Right lobe of liver (tissue), 4 donors: ENCODE data around the gene MDFI.

Source experiments
- POLR2A ChIP-seq: fragments of 450-650 bp; IDR thresholded peaks from one replicate; pipeline ENCODE4 v1.6.1; 2017; ENCODE audit warnings: antibody characterized with exemption, mild to moderate bottlenecking
- TF ChIP-seq, protein P1 (sequence below), 4 donors: fragments of 200-600 bp in 3 of 4; fragments of 450-650 bp in 1 of 4; IDR thresholded peaks; one replicate each; pipeline versions ENCODE4 v1.5.1 to v1.8.0; 2016 to 2022; ENCODE audit warnings: antibody characterized with exemption in 4 of 4, mild to moderate bottlenecking in 2 of 4
- donor health status: DM: no; HTN: no; CAD: no.
- donor health status: DM: no; HTN: no; CAD: no.
- donor health status: DM: no; HTN: yes; CAD: no.

- no peak for TF ChIP-seq POLR2A
- TF ChIP-seq, protein P1, sequence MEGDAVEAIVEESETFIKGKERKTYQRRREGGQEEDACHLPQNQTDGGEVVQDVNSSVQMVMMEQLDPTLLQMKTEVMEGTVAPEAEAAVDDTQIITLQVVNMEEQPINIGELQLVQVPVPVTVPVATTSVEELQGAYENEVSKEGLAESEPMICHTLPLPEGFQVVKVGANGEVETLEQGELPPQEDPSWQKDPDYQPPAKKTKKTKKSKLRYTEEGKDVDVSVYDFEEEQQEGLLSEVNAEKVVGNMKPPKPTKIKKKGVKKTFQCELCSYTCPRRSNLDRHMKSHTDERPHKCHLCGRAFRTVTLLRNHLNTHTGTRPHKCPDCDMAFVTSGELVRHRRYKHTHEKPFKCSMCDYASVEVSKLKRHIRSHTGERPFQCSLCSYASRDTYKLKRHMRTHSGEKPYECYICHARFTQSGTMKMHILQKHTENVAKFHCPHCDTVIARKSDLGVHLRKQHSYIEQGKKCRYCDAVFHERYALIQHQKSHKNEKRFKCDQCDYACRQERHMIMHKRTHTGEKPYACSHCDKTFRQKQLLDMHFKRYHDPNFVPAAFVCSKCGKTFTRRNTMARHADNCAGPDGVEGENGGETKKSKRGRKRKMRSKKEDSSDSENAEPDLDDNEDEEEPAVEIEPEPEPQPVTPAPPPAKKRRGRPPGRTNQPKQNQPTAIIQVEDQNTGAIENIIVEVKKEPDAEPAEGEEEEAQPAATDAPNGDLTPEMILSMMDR (IDR thresholded peaks at IDR 0.05) = no peak
Observed at GRCh38 chr6:41649596-41649995, 11.3 kb downstream of the MDFI start.
